NT2/D1 (cell line): ENCODE measurements around the gene ACAP2.

Experiments
- SUZ12 ChIP-seq: IDR thresholded peaks from 2 replicates; pipeline ENCODE4 v1.6.1; 2011; ENCODE audit not compliant: insufficient read length, insufficient read depth; ENCODE audit errors: extremely low read depth
- YY1 ChIP-seq: IDR thresholded peaks from 2 replicates; pipeline ENCODE4 v1.6.1; 2011; ENCODE audit not compliant: insufficient read length, insufficient read depth
- ZNF274 ChIP-seq: IDR thresholded peaks from 2 replicates; pipeline ENCODE4 v1.6.1; 2011; ENCODE audit warnings: mild to moderate bottlenecking, low read depth, low read length

DNA sequence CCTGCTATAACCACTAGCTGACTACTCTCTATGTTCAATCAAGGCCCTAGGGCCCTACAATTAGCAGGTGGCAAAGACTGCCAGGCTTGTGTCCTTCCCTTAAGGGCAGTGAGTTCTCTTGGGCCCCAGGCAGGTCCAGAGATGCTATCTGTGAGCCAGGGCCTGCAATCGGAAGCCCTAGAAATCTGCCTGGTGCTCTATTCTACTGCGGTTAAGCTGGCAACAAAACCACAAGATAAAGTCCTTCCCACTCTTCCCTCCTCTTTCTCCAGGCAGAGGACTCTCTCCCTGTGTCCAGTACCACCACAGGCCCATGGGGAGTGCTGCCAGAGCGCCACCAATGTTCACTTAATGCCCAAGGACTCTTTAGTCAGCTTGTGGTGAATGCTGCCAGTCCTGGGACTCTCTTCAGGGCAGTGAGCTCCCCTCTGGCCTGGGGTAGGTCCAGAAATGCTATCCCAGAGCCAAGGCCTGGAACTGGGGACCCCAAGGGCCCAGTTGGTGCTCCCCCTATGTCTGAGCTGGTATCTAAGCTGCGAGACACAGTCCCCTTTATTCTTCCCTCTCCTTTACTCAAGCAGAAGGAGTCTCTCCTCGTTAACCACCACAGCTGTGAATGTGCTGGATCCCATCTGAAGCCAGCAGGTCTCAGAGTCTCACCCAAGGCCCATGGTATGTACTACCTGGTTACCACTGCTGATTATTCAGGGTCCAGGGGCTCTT, 206.6 kb downstream of the ACAP2 start:
- no peak for TF ChIP-seq YY1
- no peak for TF ChIP-seq ZNF274
- TF ChIP-seq SUZ12, result no peak
